HCT116 (cell line): ENCODE results near the gene ELP2. TPM values are rescaled to one million over a fixed set of nuclear protein-coding genes. Genes with fewer than 3 reads are reported as not detected.
"Not testable (repeated sequence)": the region's sequence is repeated elsewhere in the genome, so short reads cannot be mapped to it uniquely, and the experiment has no call there.

Experiments
- ATAC-seq: fragments of 200-7000 bp; cut with Tn5 transposase; 2 replicates; pipeline ENCODE4 v1.9.1; 2020; ENCODE audit warnings: mild to moderate bottlenecking, moderate library complexity
- BruUV-seq: library from RNA; stranded (reverse); fragments of 400-500 nt; replicated peaks from 2 replicates; lab custom pipeline; 2021; lab: Mats Ljungman, UMichigan
- CTCF ChIA-PET: fragments of 300-600 bp; sonication (Branson Sonifier 250); formaldehyde crosslinking; loops from one replicate; lab custom pipeline; 2021; ENCODE audit warnings: antibody characterized with exemption; lab: Charles Lee
- POLR2A ChIA-PET: fragments of 300-600, 350-600 bp; sonication (Branson Sonifier 250); formaldehyde crosslinking; loops from one replicate; lab custom pipeline; 2021; ENCODE audit warnings: antibody characterized with exemption; lab: Charles Lee
- RAD21 ChIA-PET, 2 experiments: fragments of 300-600 bp; sonication (Branson Sonifier 250); formaldehyde crosslinking; loops; one replicate each; lab custom pipeline; 2023; ENCODE audit warnings: low total read pairs in 2 of 2; ENCODE audit not compliant: uncharacterized antibody in 2 of 2, unreplicated experiment in 2 of 2, low non-redundant PET in 1 of 2; lab: Charles Lee
- DNase-seq: peaks from one replicate; pipeline ENCODE4 v3.0.0-alpha.2; 2010; ENCODE audit warnings: low read depth, low spot score
- H2AFZ ChIP-seq: fragments of 200-600 bp; shearing (Covaris generic), sonication (generic); 2 replicates; pipeline ENCODE4 v1.6.1; 2017; ENCODE audit warnings: low read depth, mixed run types, mixed read lengths, antibody characterized with exemption, low read length; ENCODE audit not compliant: poor library complexity, severe bottlenecking
- H3K27ac ChIP-seq: 2 replicates; pipeline ENCODE4 v1.5.1; 2012; ENCODE audit warnings: low read depth, low read length
- H3K27me3 ChIP-seq: fragments of 200-600 bp; sonication (generic); 2 replicates; pipeline ENCODE4 v1.6.1; 2016; ENCODE audit warnings: mixed run types, low read length, mixed read lengths; ENCODE audit not compliant: insufficient read depth
- H3K36me3 ChIP-seq, 2 experiments: fragments of 200-500 bp in 1 of 2; fragments of 200-600 bp in 1 of 2; sonication (Bioruptor generic) in 1 of 2; sonication (generic) in 1 of 2; 2 replicates each; pipeline versions ENCODE4 v1.5.1 to v1.6.1; 2014 to 2016; ENCODE audit warnings: low read length in 2 of 2, inconsistent platforms in 1 of 2, mixed read lengths in 1 of 2, mixed run types in 1 of 2; ENCODE audit not compliant: insufficient read depth in 2 of 2, control insufficient read depth in 1 of 2
- H3K4me1 ChIP-seq, 2 experiments: fragments of 200-600 bp in 1 of 2; sonication (generic) in 1 of 2; 2 replicates each; pipeline versions ENCODE4 v1.5.1 to v1.6.1; 2012 to 2017; ENCODE audit warnings: low read length in 2 of 2, inconsistent platforms in 1 of 2, mild to moderate bottlenecking in 1 of 2, mixed read lengths in 1 of 2, mixed run types in 1 of 2, moderate library complexity in 1 of 2; ENCODE audit not compliant: insufficient read depth in 2 of 2, control insufficient read depth in 1 of 2
- H3K4me2 ChIP-seq: fragments of 200-600 bp; sonication (generic); 2 replicates; pipeline ENCODE4 v1.6.1; 2017; ENCODE audit warnings: mixed run types, low read length, mixed read lengths
- H3K4me3 ChIP-seq, 2 experiments: fragments of 200-600 bp in 1 of 2; sonication (generic) in 1 of 2; replicated peaks in 1 of 2; 2 replicates each; pipeline ENCODE4 v1.5.1; 2011 to 2016; ENCODE audit warnings: low read length in 2 of 2, control low read depth in 1 of 2, low read depth in 1 of 2, mild to moderate bottlenecking in 1 of 2, mixed read lengths in 1 of 2, mixed run types in 1 of 2
- H3K79me2 ChIP-seq: fragments of 200-600 bp; sonication (generic); 2 replicates; pipeline ENCODE4 v1.6.1; 2017; ENCODE audit warnings: mild to moderate bottlenecking, mixed run types, low read length, moderate library complexity, mixed read lengths; ENCODE audit not compliant: insufficient read depth
- H3K9ac ChIP-seq: fragments of 200-600 bp; sonication (generic); 2 replicates; pipeline ENCODE4 v1.6.1; 2016; ENCODE audit warnings: low read length, mixed read lengths
- H3K9me2 ChIP-seq: fragments of 200-600 bp; sonication (generic), shearing (Covaris generic); 2 replicates; pipeline ENCODE4 v1.6.1; 2017; ENCODE audit warnings: mixed run types, mild to moderate bottlenecking, moderate library complexity; ENCODE audit not compliant: insufficient read depth
- H3K9me3 ChIP-seq, 2 experiments: fragments of 200-500 bp in 1 of 2; fragments of 200-600 bp in 1 of 2; sonication (Bioruptor generic) in 1 of 2; sonication (generic) in 1 of 2; 2 replicates each; pipeline ENCODE4 v1.6.1; 2014 to 2017; ENCODE audit warnings: low read length in 2 of 2, mixed read lengths in 2 of 2, inconsistent platforms in 1 of 2, low read depth in 1 of 2, mild to moderate bottlenecking in 1 of 2, mixed run types in 1 of 2, moderate library complexity in 1 of 2; ENCODE audit not compliant: control insufficient read depth in 1 of 2, insufficient read depth in 1 of 2
- H4K20me1 ChIP-seq: fragments of 200-600 bp; sonication (generic), shearing (Covaris generic); 2 replicates; pipeline ENCODE4 v1.6.1; 2017; ENCODE audit warnings: mixed run types, mild to moderate bottlenecking, moderate library complexity; ENCODE audit not compliant: insufficient read depth
- CEBPB ChIP-seq: IDR thresholded peaks from 2 replicates; pipeline ENCODE4 v1.6.1; 2012; ENCODE audit warnings: low read depth
- MAX ChIP-seq: IDR thresholded peaks from 2 replicates; pipeline ENCODE4 v1.6.1; 2012
- POLR2A ChIP-seq: IDR thresholded peaks from 2 replicates; pipeline ENCODE4 v1.7.0; 2011; ENCODE audit warnings: borderline replicate concordance; ENCODE audit not compliant: insufficient read depth, insufficient read length; ENCODE audit errors: extremely low read depth
- REST ChIP-seq: IDR thresholded peaks from 2 replicates; pipeline ENCODE4 v1.6.1; 2012; ENCODE audit warnings: low read depth
- intact Hi-C: fragments of 100-400 bp; cut with micrococcal nuclease; formaldehyde crosslinking; loops from 2 replicates; pipeline ENCODE4 v1.10.0; 2022
- total RNA-seq: library from RNA; stranded (reverse); gene quantifications from one replicate; pipeline ENCODE4 v1.2.1, GENCODE V29; 2021; ENCODE audit not compliant: unreplicated experiment

The ELP2 gene
- total RNA-seq, 1 experiment from 2014 or later, result 109 TPM

- DNase-seq, result no peak
- Histone ChIP-seq H3K27ac (no peak overlapping the region), H3K27me3 (no peaks in the 10 kb centered on the region), H3K4me2 (no peak overlapping the region), H3K9ac (no peak overlapping the region), H3K4me3 (no peak overlapping the region), H3K36me3 (no peaks in the 10 kb centered on the region), H2AFZ (no peak overlapping the region), H3K9me3 (no peaks in the 10 kb centered on the region), H3K4me1 (no peaks in the 10 kb centered on the region), H3K79me2 (no peaks in the 10 kb centered on the region), H4K20me1 (no peaks in the 10 kb centered on the region), H3K9me2 (no peaks in the 10 kb centered on the region)
- ChIA-PET RAD21 (no interaction called here), CTCF (no interaction called here), POLR2A (no interaction called here)
- no peak for ATAC-seq
- no TSS peak for BruUV-seq
- intact Hi-C loops, result no loop called here
- TF ChIP-seq REST (no peak), MAX (no peak)
Observed at GRCh38 chr18:36088256-36088655, 41.4 kb upstream of the ELP2 start.

- ChIA-PET CTCF (no interaction called here), RAD21 (no interaction called here), POLR2A (no interaction called here)
- DNase-seq (no peak), ATAC-seq (no peak)
- no peaks in the 10 kb centered on the region for H3K27me3 ChIP-seq
- H3K4me3 ChIP-seq, result no peak overlapping the region
- no peaks in the 10 kb centered on the region for H3K4me1 ChIP-seq
- H3K27ac ChIP-seq, result no peak overlapping the region
- no peak overlapping the region for H3K4me2 ChIP-seq
- no peak for TF ChIP-seq POLR2A
- no peak for TF ChIP-seq CEBPB
- H3K9me3 ChIP-seq, result no peaks in the 10 kb centered on the region
- H3K9me2 ChIP-seq, result no peaks in the 10 kb centered on the region
- H4K20me1 ChIP-seq, result no peaks in the 10 kb centered on the region
- H3K9ac ChIP-seq, result no peak overlapping the region
- H3K79me2 ChIP-seq, result no peaks in the 10 kb centered on the region
- H2AFZ ChIP-seq, result no peak overlapping the region
- H3K36me3 ChIP-seq, result no peaks in the 10 kb centered on the region
- intact Hi-C loops, result no loop called here
- no TSS peak for BruUV-seq
Observed at GRCh38 chr18:36089001-36089400, 40.7 kb upstream of the ELP2 start.

GRCh38 chr18:36092116-36092515, 37.6 kb upstream of the ELP2 start:
- H3K36me3 ChIP-seq, POLR2A ChIA-PET, ATAC-seq, H3K9ac ChIP-seq, H3K79me2 ChIP-seq, H3K4me3 ChIP-seq, H3K27ac ChIP-seq, intact Hi-C loops, H2AFZ ChIP-seq, H3K4me1 ChIP-seq, H3K9me3 ChIP-seq, DNase-seq, H3K4me2 ChIP-seq, RAD21 ChIA-PET, H4K20me1 ChIP-seq, H3K9me2 ChIP-seq, BruUV-seq, H3K27me3 ChIP-seq, CTCF ChIA-PET: not testable (repeated sequence)
